Activated T-helper 2 cell treated with anti-CD3 and anti-CD28 coated beads, Interferon-gamma antibody, Interleukin-2, Interleukin-4, amounts not matched to agents 10 μg/mL and 5 μg/mL and 100 μg/mL, durations not matched to agents 14 hours and 24 hours and 36 hours (primary cell): Measurements from ENCODE around the gene AGAP9. TPM values are rescaled to one million over a fixed set of nuclear protein-coding genes. Genes with fewer than 3 reads are reported as not detected.
A peak's percentile ranks its signal among the peaks of the same experiment; 100 is the strongest.
"Not testable (repeated sequence)": the region's sequence is repeated elsewhere in the genome, so short reads cannot be mapped to it uniquely, and the experiment has no call there.

ENCODE experiments used
- DNase-seq: peaks from one replicate; pipeline ENCODE4 v3.0.0; 2021; ENCODE audit warnings: low spot score
- H3K27ac Mint-ChIP-seq: one replicate; pipeline ENCODE4 v1.8.0; 2021; ENCODE audit warnings: mixed read lengths
- H3K27me3 Mint-ChIP-seq: one replicate; pipeline ENCODE4 v1.8.0; 2021; ENCODE audit warnings: low read depth, mixed read lengths
- H3K36me3 Mint-ChIP-seq: one replicate; pipeline ENCODE4 v1.8.0; 2021; ENCODE audit warnings: low read depth, mixed read lengths
- H3K4me1 Mint-ChIP-seq: one replicate; pipeline ENCODE4 v1.8.0; 2021; ENCODE audit warnings: low read depth, mixed read lengths
- H3K4me3 Mint-ChIP-seq: one replicate; pipeline ENCODE4 v1.8.0; 2021; ENCODE audit warnings: low read depth, mild to moderate bottlenecking, moderate library complexity, mixed read lengths
- H3K9me3 Mint-ChIP-seq: one replicate; pipeline ENCODE4 v1.8.0; 2021; ENCODE audit warnings: mixed read lengths
- intact Hi-C: fragments of 100-400 bp; cut with micrococcal nuclease; formaldehyde crosslinking; loops from one replicate; pipeline ENCODE4 v1.15.1; 2023
- total RNA-seq: library from RNA; stranded (reverse); gene quantifications from 2 replicates; pipeline ENCODE4 v1.2.3, GENCODE V29; 2022

The AGAP9 gene
- total RNA-seq, 1 donor from 2014 or later, result 33.9 TPM

GRCh38 chr10:47553860-47554247 is 30.4 kb upstream of the AGAP9 start:
- peaks cover 34% of the 10 kb centered on the region for H3K4me1 Mint-ChIP-seq
- DNase-seq, intact Hi-C loops, H3K36me3 Mint-ChIP-seq, H3K9me3 Mint-ChIP-seq, H3K27me3 Mint-ChIP-seq: not testable (repeated sequence)
- H3K27ac Mint-ChIP-seq, result peak overlapping the region; percentile 79
- H3K4me3 Mint-ChIP-seq, result peak overlapping the region; percentile 94

GRCh38 chr10:47553214-47553859 is 29.9 kb upstream of the AGAP9 start:
- Mint-ChIP-seq H3K27ac (peak overlapping the region; percentile 96), H3K4me1 (peaks cover 30% of the 10 kb centered on the region), H3K4me3 (peak overlapping the region; percentile 94)
- H3K36me3 Mint-ChIP-seq, intact Hi-C loops, H3K27me3 Mint-ChIP-seq, H3K9me3 Mint-ChIP-seq: not testable (repeated sequence)
- DNase-seq, result peak; percentile 81

GRCh38 chr10:47552719-47553118 is 29.3 kb upstream of the AGAP9 start:
- DNase-seq, result peak; percentile 58
- H3K4me3 Mint-ChIP-seq, result peak overlapping the region; percentile 94
- peaks cover 24% of the 10 kb centered on the region for H3K4me1 Mint-ChIP-seq
- H3K27me3 Mint-ChIP-seq, H3K9me3 Mint-ChIP-seq, H3K36me3 Mint-ChIP-seq, intact Hi-C loops: not testable (repeated sequence)
- H3K27ac Mint-ChIP-seq, result peak overlapping the region; percentile 96

GRCh38 chr10:47547286-47547685 is 23.8 kb upstream of the AGAP9 start:
- H3K4me1 Mint-ChIP-seq, intact Hi-C loops, H3K36me3 Mint-ChIP-seq, DNase-seq, H3K27me3 Mint-ChIP-seq, H3K27ac Mint-ChIP-seq, H3K4me3 Mint-ChIP-seq, H3K9me3 Mint-ChIP-seq: not testable (repeated sequence)

GRCh38 chr10:47536430-47536829 is 13.0 kb upstream of the AGAP9 start:
- DNase-seq, intact Hi-C loops, H3K4me1 Mint-ChIP-seq, H3K9me3 Mint-ChIP-seq, H3K36me3 Mint-ChIP-seq, H3K27me3 Mint-ChIP-seq, H3K4me3 Mint-ChIP-seq: not testable (repeated sequence)
- peak overlapping the region; percentile 31 for H3K27ac Mint-ChIP-seq

- H3K9me3 Mint-ChIP-seq, DNase-seq, H3K36me3 Mint-ChIP-seq, H3K4me1 Mint-ChIP-seq, H3K27me3 Mint-ChIP-seq, intact Hi-C loops, H3K4me3 Mint-ChIP-seq, H3K27ac Mint-ChIP-seq: not testable (repeated sequence)
Observed at GRCh38 chr10:47502313-47502712, 21.1 kb downstream of the AGAP9 start.

- H3K36me3 Mint-ChIP-seq, H3K9me3 Mint-ChIP-seq, H3K27ac Mint-ChIP-seq, H3K27me3 Mint-ChIP-seq, H3K4me1 Mint-ChIP-seq, DNase-seq, intact Hi-C loops, H3K4me3 Mint-ChIP-seq: not testable (repeated sequence)
Observed at GRCh38 chr10:47494226-47494625, 29.2 kb downstream of the AGAP9 start.

GRCh38 chr10:47491600-47491999 is 31.8 kb downstream of the AGAP9 start, which contains the start of gene FAM25G:
Gene FAM25G (minus strand): TSS chr10:47491700. CDS start chr10:47491674, 26 bp downstream.
- DNase-seq, H3K9me3 Mint-ChIP-seq, H3K27ac Mint-ChIP-seq, H3K27me3 Mint-ChIP-seq, H3K36me3 Mint-ChIP-seq, intact Hi-C loops, H3K4me1 Mint-ChIP-seq, H3K4me3 Mint-ChIP-seq: not testable (repeated sequence)

GRCh38 chr10:47489630-47490029 is 33.8 kb downstream of the AGAP9 start:
- H3K4me3 Mint-ChIP-seq, H3K9me3 Mint-ChIP-seq, H3K27me3 Mint-ChIP-seq, intact Hi-C loops, H3K4me1 Mint-ChIP-seq, H3K36me3 Mint-ChIP-seq, H3K27ac Mint-ChIP-seq, DNase-seq: not testable (repeated sequence)

- peak overlapping the region; percentile 78 for H3K27ac Mint-ChIP-seq
- H3K4me3 Mint-ChIP-seq, DNase-seq, H3K4me1 Mint-ChIP-seq, intact Hi-C loops, H3K36me3 Mint-ChIP-seq, H3K9me3 Mint-ChIP-seq, H3K27me3 Mint-ChIP-seq: not testable (repeated sequence)
Observed at GRCh38 chr10:47485943-47486342, 37.5 kb downstream of the AGAP9 start.

GRCh38 chr10:47484786-47485185 is 38.7 kb downstream of the AGAP9 start:
- H3K9me3 Mint-ChIP-seq, DNase-seq, H3K27ac Mint-ChIP-seq, intact Hi-C loops, H3K27me3 Mint-ChIP-seq, H3K4me1 Mint-ChIP-seq, H3K4me3 Mint-ChIP-seq, H3K36me3 Mint-ChIP-seq: not testable (repeated sequence)

- H3K27ac Mint-ChIP-seq, intact Hi-C loops: not testable (repeated sequence)
Observed at GRCh38 chr10:47483923-47484322, 39.5 kb downstream of the AGAP9 start, which contains the start of gene ANXA8. Gene ANXA8 (minus strand): TSS chr10:47484115. CDS start chr10:47483933, 182 bp downstream.

GRCh38 chr10:47482367-47482766 is 41.1 kb downstream of the AGAP9 start:
- H3K4me1 Mint-ChIP-seq, H3K9me3 Mint-ChIP-seq, DNase-seq, H3K27ac Mint-ChIP-seq, H3K4me3 Mint-ChIP-seq, H3K27me3 Mint-ChIP-seq, H3K36me3 Mint-ChIP-seq, intact Hi-C loops: not testable (repeated sequence)

More at GRCh38 chr10:47483923-47484322, 39.5 kb downstream of the AGAP9 start, which contains the start of gene ANXA8:
- H3K36me3 Mint-ChIP-seq, H3K27me3 Mint-ChIP-seq, H3K4me3 Mint-ChIP-seq, DNase-seq, H3K4me1 Mint-ChIP-seq, H3K9me3 Mint-ChIP-seq: not testable (repeated sequence)

GRCh38 chr10:47481768-47482181 is 41.7 kb downstream of the AGAP9 start:
- DNase-seq, intact Hi-C loops, H3K36me3 Mint-ChIP-seq, H3K27ac Mint-ChIP-seq, H3K4me1 Mint-ChIP-seq, H3K9me3 Mint-ChIP-seq, H3K4me3 Mint-ChIP-seq, H3K27me3 Mint-ChIP-seq: not testable (repeated sequence)
